ENCODE results near the gene RTP1. TPM values are rescaled to one million over a fixed set of nuclear protein-coding genes. Genes with fewer than 3 reads are reported as not detected.
A peak's percentile ranks its signal among the peaks of the same experiment; 100 is the strongest.

Gene RTP1, protein sequence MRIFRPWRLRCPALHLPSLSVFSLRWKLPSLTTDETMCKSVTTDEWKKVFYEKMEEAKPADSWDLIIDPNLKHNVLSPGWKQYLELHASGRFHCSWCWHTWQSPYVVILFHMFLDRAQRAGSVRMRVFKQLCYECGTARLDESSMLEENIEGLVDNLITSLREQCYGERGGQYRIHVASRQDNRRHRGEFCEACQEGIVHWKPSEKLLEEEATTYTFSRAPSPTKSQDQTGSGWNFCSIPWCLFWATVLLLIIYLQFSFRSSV
- total RNA-seq, result not detected

DNA sequence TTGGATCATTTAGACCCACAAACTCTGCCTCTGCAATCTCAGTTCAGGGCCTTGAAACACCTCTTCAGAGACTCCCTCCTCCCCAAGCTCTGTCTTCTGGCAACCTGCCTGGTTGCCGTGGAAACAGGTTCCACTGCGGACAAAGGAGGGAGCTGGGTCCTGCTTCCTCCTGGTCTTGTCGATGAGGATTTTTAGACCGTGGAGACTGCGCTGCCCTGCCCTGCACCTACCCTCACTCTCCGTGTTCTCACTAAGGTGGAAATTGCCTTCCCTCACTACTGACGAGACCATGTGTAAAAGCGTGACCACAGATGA, at the start of gene RTP1:
Gene RTP1 (plus strand): TSS at position 152 of the 315 bp plus-strand sequence. CDS start 30 bp downstream, at position 182.
- intact Hi-C loops (cut with DNase I), result no loop called here
- DNase-seq (ENCODE audit: low spot score in 2 of 2), result no peak
- H3K27ac ChIP-seq, result no peak within 1 kb of the TSS
- no peaks in the 10 kb centered on the region for H3K27me3 ChIP-seq
- H3K4me3 ChIP-seq, result no peak within 1 kb of the TSS
- peaks cover 5 to 19% of the 10 kb centered on the region in 2 donors for H3K4me1 ChIP-seq
- H3K36me3 ChIP-seq, result no peaks in the 10 kb centered on the region
- TF ChIP-seq, protein P1, sequence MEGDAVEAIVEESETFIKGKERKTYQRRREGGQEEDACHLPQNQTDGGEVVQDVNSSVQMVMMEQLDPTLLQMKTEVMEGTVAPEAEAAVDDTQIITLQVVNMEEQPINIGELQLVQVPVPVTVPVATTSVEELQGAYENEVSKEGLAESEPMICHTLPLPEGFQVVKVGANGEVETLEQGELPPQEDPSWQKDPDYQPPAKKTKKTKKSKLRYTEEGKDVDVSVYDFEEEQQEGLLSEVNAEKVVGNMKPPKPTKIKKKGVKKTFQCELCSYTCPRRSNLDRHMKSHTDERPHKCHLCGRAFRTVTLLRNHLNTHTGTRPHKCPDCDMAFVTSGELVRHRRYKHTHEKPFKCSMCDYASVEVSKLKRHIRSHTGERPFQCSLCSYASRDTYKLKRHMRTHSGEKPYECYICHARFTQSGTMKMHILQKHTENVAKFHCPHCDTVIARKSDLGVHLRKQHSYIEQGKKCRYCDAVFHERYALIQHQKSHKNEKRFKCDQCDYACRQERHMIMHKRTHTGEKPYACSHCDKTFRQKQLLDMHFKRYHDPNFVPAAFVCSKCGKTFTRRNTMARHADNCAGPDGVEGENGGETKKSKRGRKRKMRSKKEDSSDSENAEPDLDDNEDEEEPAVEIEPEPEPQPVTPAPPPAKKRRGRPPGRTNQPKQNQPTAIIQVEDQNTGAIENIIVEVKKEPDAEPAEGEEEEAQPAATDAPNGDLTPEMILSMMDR (IDR thresholded peaks at IDR 0.05), result no peak
- H3K9me3 ChIP-seq, result no peaks in the 10 kb centered on the region

DNA sequence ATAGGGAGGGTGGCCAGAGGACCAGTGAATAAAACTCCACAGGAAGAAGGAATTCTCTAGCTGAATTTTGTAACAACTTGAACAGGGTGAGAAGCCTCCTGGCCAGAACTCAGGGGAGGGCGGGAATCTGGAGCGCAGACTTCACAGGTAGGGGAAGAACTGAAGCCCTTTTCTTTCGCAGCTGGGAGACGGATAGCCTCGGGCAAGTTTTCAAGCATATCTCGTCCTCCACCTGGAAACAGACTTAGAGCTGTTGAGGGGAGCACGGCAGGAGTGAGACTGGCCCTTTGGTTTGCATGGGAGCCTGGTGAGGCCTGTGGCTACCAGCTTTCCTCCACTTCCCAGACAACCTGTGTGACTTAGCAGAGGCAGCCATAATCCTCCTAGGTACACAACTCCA, 47.1 kb upstream of the RTP1 start:
- Histone ChIP-seq H3K36me3 (no peaks in the 10 kb centered on the region), H3K27ac (no peak overlapping the region), H3K4me3 (no peak overlapping the region), H3K4me1 (no peaks in the 10 kb centered on the region), H3K9me3 (no peaks in the 10 kb centered on the region), H3K27me3 (no peaks in the 10 kb centered on the region)
- intact Hi-C loops (cut with DNase I), result no loop called here
- no peak for DNase-seq (ENCODE audit: low spot score in 2 of 2)
- TF ChIP-seq, protein P1 (IDR thresholded peaks at IDR 0.05), result no peak

DNA sequence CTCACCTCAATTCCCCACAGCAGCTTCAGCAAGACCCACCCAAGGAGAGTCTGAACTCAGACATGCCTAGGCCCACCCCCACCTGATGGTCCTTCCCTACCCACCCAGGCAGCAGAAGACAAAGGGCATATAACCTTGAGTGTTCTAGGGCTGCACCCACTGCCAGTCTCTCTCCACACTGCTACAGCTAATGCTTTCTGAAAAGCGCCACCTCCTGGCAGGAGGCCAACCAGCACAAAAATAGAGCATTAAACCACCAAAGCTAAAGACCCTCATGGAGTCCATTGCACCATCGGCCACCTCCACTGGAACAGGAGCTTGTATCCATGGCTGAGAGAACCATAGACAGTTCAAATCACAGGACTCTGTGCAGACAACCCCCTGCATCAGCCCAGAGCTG, 46.7 kb upstream of the RTP1 start:
- TF ChIP-seq, protein P1 (IDR thresholded peaks at IDR 0.05), result peak in 1 of 3 experiments; percentile 16
- H3K27me3 ChIP-seq, result no peaks in the 10 kb centered on the region
- no peaks in the 10 kb centered on the region for H3K4me1 ChIP-seq
- H3K4me3 ChIP-seq, result no peak overlapping the region
- intact Hi-C loops (cut with DNase I), result no loop called here
- no peak for DNase-seq (ENCODE audit: low spot score in 2 of 2)
- H3K36me3 ChIP-seq, result no peaks in the 10 kb centered on the region
- no peak overlapping the region for H3K27ac ChIP-seq
- no peaks in the 10 kb centered on the region for H3K9me3 ChIP-seq

DNA sequence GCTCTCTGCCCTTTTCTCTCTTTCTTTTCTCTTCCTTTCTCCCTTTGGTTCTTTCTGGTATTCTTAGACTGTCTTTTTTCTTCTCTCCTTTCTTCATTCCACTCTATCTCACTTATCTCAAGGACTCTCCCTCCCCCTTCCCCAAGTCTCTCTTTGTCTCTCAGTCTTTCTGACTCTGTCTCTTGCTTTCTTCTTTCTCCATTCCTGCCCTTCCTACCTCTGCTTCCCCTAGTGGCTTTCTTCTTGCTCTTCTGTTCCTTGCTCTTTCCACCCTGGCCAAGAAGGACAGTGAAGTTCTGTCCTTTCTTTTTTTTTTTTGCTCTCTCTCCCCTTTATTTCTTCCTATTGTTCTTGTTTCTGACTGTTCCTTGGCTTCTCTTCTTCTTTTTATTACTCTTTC, 35.7 kb upstream of the RTP1 start:
- no peaks in the 10 kb centered on the region for H3K36me3 ChIP-seq
- H3K27me3 ChIP-seq, result no peaks in the 10 kb centered on the region
- no peak overlapping the region for H3K4me3 ChIP-seq
- H3K4me1 ChIP-seq, result no peaks in the 10 kb centered on the region
- H3K9me3 ChIP-seq, result peaks cover 0 to 2% of the 10 kb centered on the region in 2 donors
- TF ChIP-seq, protein P1 (IDR thresholded peaks at IDR 0.05), result no peak
- no peak for DNase-seq (ENCODE audit: low spot score in 2 of 2)
- intact Hi-C loops (cut with DNase I), result loop anchor here (5.0 kb wide), 1 partner anchor 544 kb away; no protein-coding TSS in a partner anchor
- H3K27ac ChIP-seq, result no peak overlapping the region

DNA sequence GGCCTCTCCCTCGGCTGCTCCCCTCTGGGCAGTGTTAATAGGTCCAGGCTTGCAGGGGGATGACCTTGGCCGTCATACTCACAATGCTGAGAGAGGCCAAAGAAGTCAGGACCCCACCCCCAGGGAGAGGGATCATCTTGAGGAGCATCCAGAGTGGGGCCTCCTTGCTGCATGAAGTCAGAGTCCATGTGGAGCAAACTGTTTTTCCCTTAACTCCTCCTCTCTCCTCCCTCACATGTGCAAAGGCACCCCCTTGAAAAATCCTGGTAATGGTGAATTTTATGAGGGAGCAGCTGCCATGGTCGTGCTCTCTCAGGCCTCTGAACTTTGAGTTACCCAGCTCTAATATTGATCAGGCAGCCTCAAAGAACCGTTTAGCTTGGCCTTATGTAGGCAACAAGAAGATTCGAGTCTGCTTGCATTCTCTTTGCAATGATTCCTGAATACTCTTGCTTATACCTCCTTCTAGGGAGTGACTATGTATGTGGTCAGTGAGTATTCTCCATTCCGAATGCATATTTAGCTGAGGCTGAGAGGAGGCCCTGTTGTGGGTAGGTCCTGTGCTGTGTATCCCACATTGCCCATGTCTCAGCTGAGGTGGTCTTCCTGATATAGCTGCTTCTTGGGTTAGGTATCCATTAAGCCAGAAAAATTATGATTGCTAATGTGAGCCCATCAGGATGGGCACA, 34.9 kb upstream of the RTP1 start:
- Histone ChIP-seq H3K4me3 (no peak overlapping the region), H3K4me1 (peaks cover 0 to 1% of the 10 kb centered on the region in 2 donors), H3K36me3 (no peaks in the 10 kb centered on the region), H3K27ac (no peak overlapping the region), H3K9me3 (peaks cover 0 to 2% of the 10 kb centered on the region in 2 donors), H3K27me3 (no peaks in the 10 kb centered on the region)
- no peak for DNase-seq (ENCODE audit: low spot score in 2 of 2)
- TF ChIP-seq, protein P1 (IDR thresholded peaks at IDR 0.05), result no peak
- intact Hi-C loops (cut with DNase I), result loop anchor here (5.0 kb wide), 1 partner anchor 545 kb away; no protein-coding TSS in a partner anchor
